Mesendoderm (in vitro differentiated cells): Measurements from ENCODE around the gene COX7C. TPM values are rescaled to one million over a fixed set of nuclear protein-coding genes. Genes with fewer than 3 reads are reported as not detected.

Source experiments
- DNase-seq: peaks from one replicate; pipeline ENCODE4 v3.0.0; 2013
- H2AK5ac ChIP-seq: 2 replicates; pipeline ENCODE4 v1.6.1; 2013; ENCODE audit warnings: low read length, inconsistent platforms
- H2BK120ac ChIP-seq: 2 replicates; pipeline ENCODE4 v1.6.1; 2013; ENCODE audit warnings: low read depth, mild to moderate bottlenecking, low read length, moderate library complexity, mixed read lengths
- H2BK15ac ChIP-seq: replicated peaks from 2 replicates; pipeline ENCODE4 v1.6.1; 2013; ENCODE audit warnings: low read depth, mild to moderate bottlenecking, moderate library complexity
- H2BK5ac ChIP-seq: 2 replicates; pipeline ENCODE4 v1.6.1; 2013; ENCODE audit warnings: low read length, inconsistent platforms
- H3K18ac ChIP-seq: 2 replicates; pipeline ENCODE4 v1.6.1; 2013; ENCODE audit warnings: mild to moderate bottlenecking, low read length, mixed read lengths
- H3K23ac ChIP-seq: one replicate; pipeline ENCODE4 v1.6.1; 2013; ENCODE audit warnings: low read length
- H3K27ac ChIP-seq: 2 replicates; pipeline ENCODE4 v1.5.1; 2013; ENCODE audit warnings: low read depth, mild to moderate bottlenecking, inconsistent platforms, low read length, moderate library complexity
- H3K27me3 ChIP-seq: 2 replicates; pipeline ENCODE4 v1.6.1; 2013; ENCODE audit warnings: low read length, control low read depth, mild to moderate bottlenecking, inconsistent platforms; ENCODE audit not compliant: insufficient read depth, poor library complexity
- H3K36me3 ChIP-seq: 2 replicates; pipeline ENCODE4 v1.6.1; 2013; ENCODE audit warnings: low read length, inconsistent platforms; ENCODE audit not compliant: control insufficient read depth, insufficient read depth
- H3K4ac ChIP-seq: one replicate; pipeline ENCODE4 v1.6.1; 2013; ENCODE audit warnings: low read depth, mild to moderate bottlenecking, low read length, moderate library complexity
- H3K4me1 ChIP-seq: 2 replicates; pipeline ENCODE4 v1.6.1; 2013; ENCODE audit warnings: low read depth, low read length, inconsistent platforms; ENCODE audit not compliant: control insufficient read depth
- H3K4me2 ChIP-seq: 2 replicates; pipeline ENCODE4 v1.6.1; 2013; ENCODE audit warnings: low read length
- H3K4me3 ChIP-seq: 2 replicates; pipeline ENCODE4 v1.5.1; 2013; ENCODE audit warnings: mild to moderate bottlenecking, low read length
- H3K56ac ChIP-seq: one replicate; pipeline ENCODE4 v1.6.1; 2013; ENCODE audit warnings: low read length
- H3K79me1 ChIP-seq: 2 replicates; pipeline ENCODE4 v1.6.1; 2013; ENCODE audit warnings: low read length, inconsistent platforms
- H3K79me2 ChIP-seq: 2 replicates; pipeline ENCODE4 v1.6.1; 2013; ENCODE audit warnings: mild to moderate bottlenecking, low read length; ENCODE audit not compliant: control insufficient read depth, insufficient read depth
- H3K9ac ChIP-seq: 2 replicates; pipeline ENCODE4 v1.6.1; 2013; ENCODE audit warnings: low read length, inconsistent platforms
- H4K5ac ChIP-seq: one replicate; pipeline ENCODE4 v1.6.1; 2013; ENCODE audit warnings: low read length
- H4K8ac ChIP-seq: one replicate; pipeline ENCODE4 v1.6.1; 2013; ENCODE audit warnings: low read depth, mild to moderate bottlenecking, control low read depth, low read length, moderate library complexity
- WGBS: extraction: QIAGEN DNeasy Blood & Tissue Kit; methylation state at CpG from one replicate; pipeline ENCODE4 v1.1.7; 2013; ENCODE audit warnings: low lambda C conversion rate, missing lambda C conversion rate; ENCODE audit not compliant: insufficient coverage; ENCODE audit errors: extremely low coverage; 5-methylcytosine and 5-hydroxymethylcytosine counted together
- small RNA-seq: library from polyadenylated mRNA; stranded (forward); fragments of <200 nt; extraction: miRNeasy Mini kit (QIAGEN cat#:217004); gene quantifications from one replicate; pipeline ENCODE3, GENCODE V24; 2013; ENCODE audit not compliant: insufficient read depth

The COX7C gene

DNA sequence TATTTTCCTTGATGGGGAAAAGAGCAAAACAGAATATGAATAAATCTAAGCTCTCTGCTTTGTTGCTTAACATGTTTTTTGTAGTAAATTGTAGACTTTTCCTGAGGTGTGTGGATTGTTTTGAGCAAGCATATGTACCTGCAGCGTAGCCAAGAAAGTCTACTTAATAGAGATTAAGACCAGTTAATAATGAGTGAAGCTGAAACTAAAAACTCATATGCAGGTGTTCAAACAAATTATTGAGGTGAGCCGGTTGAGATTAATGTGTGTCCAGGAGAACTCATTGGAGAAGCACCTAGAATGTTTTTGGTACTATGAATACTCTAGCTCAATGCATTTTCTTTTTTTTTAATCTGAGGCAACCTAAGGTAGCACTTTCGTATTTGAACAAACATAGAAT lies 49.2 kb downstream of the COX7C start:
- H3K27me3 ChIP-seq = no peaks in the 10 kb centered on the region
- H3K9ac ChIP-seq = no peak overlapping the region
- no peak for DNase-seq
- H2BK5ac ChIP-seq = no peak overlapping the region
- H3K36me3 ChIP-seq = no peaks in the 10 kb centered on the region
- H3K23ac ChIP-seq = no peak overlapping the region
- H3K79me1 ChIP-seq = no peaks in the 10 kb centered on the region
- no peak overlapping the region for H2BK15ac ChIP-seq
- H4K8ac ChIP-seq = no peak overlapping the region
- H2BK120ac ChIP-seq = no peak overlapping the region
- H3K4me3 ChIP-seq = no peak overlapping the region
- no peak overlapping the region for H3K18ac ChIP-seq
- H2AK5ac ChIP-seq = no peak overlapping the region
- no peak overlapping the region for H3K56ac ChIP-seq
- H3K4me1 ChIP-seq = no peaks in the 10 kb centered on the region
- no CpG with 5 or more reads among the region's 3 CpGs for WGBS
- H3K79me2 ChIP-seq = no peaks in the 10 kb centered on the region
- H3K4me2 ChIP-seq = no peak overlapping the region
- H3K27ac ChIP-seq = no peak overlapping the region
- no peak overlapping the region for H4K5ac ChIP-seq
- no peak overlapping the region for H3K4ac ChIP-seq

Small RNAs within 50 kb of the gene (small RNA-seq; reads per million reads assigned to genes)
- gene RNU6-804P = not detected
